Adrenal gland (tissue), 12 donors: Measurements from ENCODE around the gene HPCAL4. TPM values are rescaled to one million over a fixed set of nuclear protein-coding genes. Genes with fewer than 3 reads are reported as not detected.

ENCODE experiments used
- DNase-seq, 7 donors: peaks; one replicate each; pipeline ENCODE4 v3.0.0-alpha.2; 2019 to 2020
- H3K27ac ChIP-seq, 5 donors: fragments of 200-600 bp; sonication (generic) in 4 of 5; 1 replicate in 3 of 5; 2 replicates in 2 of 5; pipeline versions ENCODE4 v1.5.1 to v1.8.0; 2016 to 2020; ENCODE audit warnings: mild to moderate bottlenecking in 1 of 5
- H3K27me3 ChIP-seq: fragments of 200-600 bp; 2 replicates; pipeline ENCODE4 v1.8.0; 2021
- H3K36me3 ChIP-seq, 2 donors: fragments of 200-600 bp; replicated peaks in 1 of 2; 1 replicate in 1 of 2; 2 replicates in 1 of 2; pipeline versions ENCODE4 v1.5.1 to v1.8.0; 2018 to 2022
- H3K4me1 ChIP-seq, 2 donors: fragments of 200-600 bp; replicated peaks in 1 of 2; 1 replicate in 1 of 2; 2 replicates in 1 of 2; pipeline versions ENCODE4 v1.5.1 to v1.8.0; 2018 to 2021
- H3K4me3 ChIP-seq, 4 donors: fragments of 200-600 bp; sonication (generic) in 3 of 4; one replicate each; pipeline ENCODE4 v1.5.1; 2016 to 2018
- H3K9me3 ChIP-seq, 3 donors: fragments of 200-600 bp; sonication (generic) in 1 of 3; replicated peaks in 1 of 3; 1 replicate in 2 of 3; 2 replicates in 1 of 3; pipeline versions ENCODE4 v1.5.1 to v1.8.0; 2016 to 2021
- CTCF ChIP-seq, 6 experiments: fragments of 450-650 bp in 4 of 6; fragments of 200-600 bp in 2 of 6; sonication (generic) in 1 of 6; IDR thresholded peaks; 1 replicate in 5 of 6; 2 replicates in 1 of 6; pipeline versions ENCODE4 v1.5.1 to v1.8.0; 2016 to 2021; ENCODE audit warnings: antibody characterized with exemption in 6 of 6, mild to moderate bottlenecking in 2 of 6, moderate library complexity in 1 of 6
- POLR2A ChIP-seq, 2 donors: fragments of 450-650 bp; IDR thresholded peaks; one replicate each; pipeline ENCODE4 v1.6.1; 2017; ENCODE audit warnings: antibody characterized with exemption in 2 of 2, mild to moderate bottlenecking in 2 of 2, moderate library complexity in 1 of 2
- whole genome bisulfite sequencing, 4 donors: extraction: QIAGEN DNeasy Blood & Tissue Kit in 2 of 4; methylation state at CpG; one replicate each; pipeline versions ENCODE4 v1.1.5 to v1.1.7; 2013 to 2017; 5-methylcytosine and 5-hydroxymethylcytosine counted together
- intact Hi-C, 2 donors: fragments of 100-400 bp; cut with DNase I; formaldehyde crosslinking; loops; one replicate each; pipeline versions ENCODE4 v1.14.1 to v1.15.0; 2022 to 2023
- polyA plus RNA-seq, 3 donors: library from polyadenylated mRNA; stranded (reverse); fragments of 200-250 nt in 2 of 3; fragments of 350-450 nt in 1 of 3; fragmentation: Illumina TruSeq in 1 of 3; extraction: RNeasy Lipid Tissue Mini Kit (QIAGEN cat#74804) in 1 of 3; gene quantifications; one replicate each; pipeline ENCODE4 v1.2.3, GENCODE V29; 2013 to 2014
- small RNA-seq, 2 donors: library from RNA; depleted of rRNA; stranded (forward); fragments of <200 nt; gene quantifications; one replicate each; pipeline ENCODE3, GENCODE V24; 2016
- total RNA-seq, 9 donors: library from RNA; depleted of rRNA in 4 of 9; stranded (reverse); fragments of >200 nt in 4 of 9; fragments of 120-200 nt in 1 of 9; fragmentation: NEBNext Ultra II Directional in 1 of 9; extraction: Animal tissue kit (Norgen Biotek cat#: 25700) in 1 of 9; gene quantifications; one replicate each; pipeline versions ENCODE4 v1.1.0 to v1.2.4, GENCODE V29; 2013 to 2023
- donor health status: healthy with polysubstance abuse.
- donor health status: Bipolar disorder and iron deficiency.
- donor health status: DM: yes; HTN: yes; CAD: no.
- donor health status: DM: no; HTN: no; CAD: no.
- donor health status: DM: no; HTN: no; CAD: no.
- donor health status: DM: yes; HTN: yes; CAD: no.

The HPCAL4 gene
- total and polyA plus RNA-seq, 12 donors: 0.42 to 9.9 (median 3.4) TPM; not detected in 4

DNA sequence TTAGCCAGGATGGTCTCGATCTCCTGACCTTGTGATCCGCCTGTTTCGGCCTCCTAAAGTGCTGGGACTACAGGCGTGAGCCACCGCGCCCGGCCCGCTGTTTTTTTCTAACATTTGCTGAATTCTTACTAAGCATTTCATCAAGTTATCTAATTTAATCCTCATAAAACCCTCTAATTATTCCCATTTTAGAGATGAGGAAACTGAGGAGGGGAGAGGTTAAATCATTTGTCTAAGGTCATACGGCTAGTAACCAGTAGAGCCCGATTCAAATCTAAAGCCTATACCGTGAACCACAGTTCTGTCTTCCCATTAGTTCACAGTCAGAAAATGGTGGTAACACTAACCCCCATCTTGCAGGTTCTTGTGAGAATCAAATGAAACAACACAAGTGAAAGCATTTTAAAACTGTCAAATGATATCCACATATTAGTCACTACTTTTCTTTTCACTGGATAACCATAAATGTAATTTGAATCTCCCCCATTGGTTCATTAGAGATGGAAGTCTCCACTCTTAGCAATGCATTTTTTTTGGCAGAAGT lies 62.4 kb downstream of the HPCAL4 start:
- no peaks in the 10 kb centered on the region for H3K27me3 ChIP-seq
- TF ChIP-seq CTCF (IDR thresholded peaks at IDR 0.05): no peak
- no peak for TF ChIP-seq POLR2A (IDR thresholded peaks at IDR 0.05)
- intact Hi-C loops: no loop called here
- WGBS, 4 donors: 91 to 97% (median 93%) methylated on average over 11 of the region's 11 CpGs
- no peak for DNase-seq
- H3K36me3 ChIP-seq: peaks cover 0 to 21% of the 10 kb centered on the region in 2 donors
- no peak overlapping the region for H3K4me3 ChIP-seq
- H3K27ac ChIP-seq: no peak overlapping the region
- H3K9me3 ChIP-seq: no peaks in the 10 kb centered on the region
- H3K4me1 ChIP-seq: peaks cover 0 to 24% of the 10 kb centered on the region in 2 donors

Small RNA genes lying within 50 kb of the gene (small RNA-seq; reads per million reads assigned to genes)
- 0 reads per million in 2 donors for gene RNU7-121P

Other genes starting within 250 kb of the HPCAL4 start
- gene BMP8A, start 199.8 kb downstream of the HPCAL4 start, total RNA-seq: 1 to 10 TPM in 4 of 9 donors, under 1 TPM in 5; 0.18 to 1.7 (median 0.57) TPM
- gene BMP8A, start 199.8 kb downstream of the HPCAL4 start, polyA plus RNA-seq: under 1 TPM in 2 of 3 donors, not detected in 1; 0.09 to 0.24 TPM
- gene PABPC4, start 114.6 kb downstream of the HPCAL4 start, total RNA-seq: 100 to 1,000 TPM; 108 to 354 (median 171) TPM
- 100 to 1,000 TPM; 285 to 347 (median 290) TPM for gene PABPC4, start 114.6 kb downstream of the HPCAL4 start, polyA plus RNA-seq
- gene HEYL, start 51.8 kb downstream of the HPCAL4 start, total RNA-seq: 10 to 100 TPM in 7 of 9 donors, 1 to 10 TPM in 2; 2.4 to 27.7 (median 14.9) TPM
- gene HEYL, start 51.8 kb downstream of the HPCAL4 start, polyA plus RNA-seq: 10 to 100 TPM in 1 of 3 donors, 1 to 10 TPM in 2; 7.4 to 18.2 (median 8.1) TPM
- 1 to 10 TPM in 4 of 9 donors, under 1 TPM in 4, not detected in 1; 0.43 to 7.8 (median 1.6) TPM for gene NT5C1A, start 19.3 kb downstream of the HPCAL4 start, total RNA-seq
- gene NT5C1A, start 19.3 kb downstream of the HPCAL4 start, polyA plus RNA-seq: 1 to 10 TPM in 1 of 3 donors, under 1 TPM in 2; 0.17 to 1.0 (median 0.97) TPM
- gene PPIE, start 47.4 kb upstream of the HPCAL4 start, total RNA-seq: 10 to 100 TPM; 34.3 to 78.9 (median 42.3) TPM
- 10 to 100 TPM; 43.6 to 56.0 (median 47.1) TPM for gene PPIE, start 47.4 kb upstream of the HPCAL4 start, polyA plus RNA-seq
- 1 to 10 TPM in 2 of 9 donors, under 1 TPM in 6, not detected in 1; 0.06 to 2.1 (median 0.38) TPM for gene OXCT2, start 79.9 kb upstream of the HPCAL4 start, total RNA-seq
- 1 to 10 TPM in 1 of 3 donors, under 1 TPM in 2; 0.42 to 2.4 (median 0.71) TPM for gene OXCT2, start 79.9 kb upstream of the HPCAL4 start, polyA plus RNA-seq
- 1 to 10 TPM in 3 of 9 donors, under 1 TPM in 5, not detected in 1; 0.09 to 5.9 (median 0.25) TPM for gene BMP8B, start 97.4 kb upstream of the HPCAL4 start, total RNA-seq
- 1 to 10 TPM; 1.0 to 3.7 (median 2.3) TPM for gene BMP8B, start 97.4 kb upstream of the HPCAL4 start, polyA plus RNA-seq
- gene TRIT1, start 192.1 kb upstream of the HPCAL4 start, total RNA-seq: 10 to 100 TPM in 7 of 9 donors, 1 to 10 TPM in 2; 7.1 to 20.7 (median 12.3) TPM
- gene TRIT1, start 192.1 kb upstream of the HPCAL4 start, polyA plus RNA-seq: 10 to 100 TPM; 17.8 to 24.4 (median 21.4) TPM
- gene MYCL, start 210.5 kb upstream of the HPCAL4 start, total RNA-seq: under 1 TPM in 8 of 9 donors, not detected in 1; 0.24 to 0.69 (median 0.37) TPM
- gene MYCL, start 210.5 kb upstream of the HPCAL4 start, polyA plus RNA-seq: under 1 TPM; 0.07 to 0.40 (median 0.24) TPM